Lower leg skin (tissue), 3 donors: Measurements from ENCODE around the gene TRIM45.

ENCODE experiments used
- POLR2A ChIP-seq, 2 donors: fragments of 450-650 bp; IDR thresholded peaks; one replicate each; pipeline ENCODE4 v1.6.1; 2016 to 2017; ENCODE audit warnings: antibody characterized with exemption in 2 of 2, mild to moderate bottlenecking in 1 of 2, moderate library complexity in 1 of 2
- TF ChIP-seq, protein P1 (sequence below), 3 donors: fragments of 450-650 bp; IDR thresholded peaks; one replicate each; pipeline ENCODE4 v1.5.1; 2016; ENCODE audit warnings: antibody characterized with exemption in 3 of 3, mild to moderate bottlenecking in 3 of 3, moderate library complexity in 2 of 3

DNA sequence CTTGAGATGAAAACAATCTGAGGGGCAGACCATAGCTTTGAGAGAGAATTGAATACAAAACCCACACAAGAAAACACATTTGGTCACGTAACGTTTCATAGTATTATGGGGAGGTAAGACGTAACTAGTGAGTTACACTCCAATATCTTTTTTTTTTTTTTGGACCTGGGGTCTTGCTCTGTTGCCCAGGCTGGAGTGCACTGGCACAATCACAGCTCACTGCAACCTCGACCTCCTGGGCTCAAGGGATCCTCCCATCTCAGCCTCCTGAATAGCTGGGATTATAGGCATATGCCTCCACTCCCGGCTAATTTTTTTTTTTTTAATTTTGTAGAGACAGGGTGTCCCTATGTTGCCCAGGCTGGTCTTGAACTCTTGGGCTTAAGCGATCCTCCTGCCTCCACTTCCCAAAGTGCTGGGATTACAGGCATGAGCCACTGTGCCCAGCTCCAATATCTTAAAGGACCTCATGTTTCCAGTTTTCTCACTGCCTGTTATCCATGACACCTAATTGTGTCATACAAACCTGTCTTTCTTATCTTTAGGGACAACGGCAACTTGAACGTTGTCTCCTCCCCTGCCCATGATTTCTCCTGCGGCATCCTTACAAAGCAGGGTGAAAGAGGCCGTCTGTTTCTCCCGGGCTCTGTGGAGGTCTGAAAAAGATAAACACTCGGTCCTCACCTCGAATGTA lies 5.3 kb downstream of the TRIM45 start:
- TF ChIP-seq, protein P1, sequence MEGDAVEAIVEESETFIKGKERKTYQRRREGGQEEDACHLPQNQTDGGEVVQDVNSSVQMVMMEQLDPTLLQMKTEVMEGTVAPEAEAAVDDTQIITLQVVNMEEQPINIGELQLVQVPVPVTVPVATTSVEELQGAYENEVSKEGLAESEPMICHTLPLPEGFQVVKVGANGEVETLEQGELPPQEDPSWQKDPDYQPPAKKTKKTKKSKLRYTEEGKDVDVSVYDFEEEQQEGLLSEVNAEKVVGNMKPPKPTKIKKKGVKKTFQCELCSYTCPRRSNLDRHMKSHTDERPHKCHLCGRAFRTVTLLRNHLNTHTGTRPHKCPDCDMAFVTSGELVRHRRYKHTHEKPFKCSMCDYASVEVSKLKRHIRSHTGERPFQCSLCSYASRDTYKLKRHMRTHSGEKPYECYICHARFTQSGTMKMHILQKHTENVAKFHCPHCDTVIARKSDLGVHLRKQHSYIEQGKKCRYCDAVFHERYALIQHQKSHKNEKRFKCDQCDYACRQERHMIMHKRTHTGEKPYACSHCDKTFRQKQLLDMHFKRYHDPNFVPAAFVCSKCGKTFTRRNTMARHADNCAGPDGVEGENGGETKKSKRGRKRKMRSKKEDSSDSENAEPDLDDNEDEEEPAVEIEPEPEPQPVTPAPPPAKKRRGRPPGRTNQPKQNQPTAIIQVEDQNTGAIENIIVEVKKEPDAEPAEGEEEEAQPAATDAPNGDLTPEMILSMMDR (IDR thresholded peaks at IDR 0.05): no peak
- no peak for TF ChIP-seq POLR2A (IDR thresholded peaks at IDR 0.05)
